ENCODE measurements around the gene DGKB.

- TF ChIP-seq SNAI2 (CRISPR knock-in tag; IDR thresholded peaks at IDR 0.05) = no peak
- TF ChIP-seq, protein P1, sequence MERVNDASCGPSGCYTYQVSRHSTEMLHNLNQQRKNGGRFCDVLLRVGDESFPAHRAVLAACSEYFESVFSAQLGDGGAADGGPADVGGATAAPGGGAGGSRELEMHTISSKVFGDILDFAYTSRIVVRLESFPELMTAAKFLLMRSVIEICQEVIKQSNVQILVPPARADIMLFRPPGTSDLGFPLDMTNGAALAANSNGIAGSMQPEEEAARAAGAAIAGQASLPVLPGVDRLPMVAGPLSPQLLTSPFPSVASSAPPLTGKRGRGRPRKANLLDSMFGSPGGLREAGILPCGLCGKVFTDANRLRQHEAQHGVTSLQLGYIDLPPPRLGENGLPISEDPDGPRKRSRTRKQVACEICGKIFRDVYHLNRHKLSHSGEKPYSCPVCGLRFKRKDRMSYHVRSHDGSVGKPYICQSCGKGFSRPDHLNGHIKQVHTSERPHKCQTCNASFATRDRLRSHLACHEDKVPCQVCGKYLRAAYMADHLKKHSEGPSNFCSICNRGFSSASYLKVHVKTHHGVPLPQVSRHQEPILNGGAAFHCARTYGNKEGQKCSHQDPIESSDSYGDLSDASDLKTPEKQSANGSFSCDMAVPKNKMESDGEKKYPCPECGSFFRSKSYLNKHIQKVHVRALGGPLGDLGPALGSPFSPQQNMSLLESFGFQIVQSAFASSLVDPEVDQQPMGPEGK (CRISPR knock-in tag; IDR thresholded peaks at IDR 0.05; ENCODE audit: borderline replicate concordance) = no peak
- no peak for TF ChIP-seq ZFP3 (CRISPR knock-in tag; IDR thresholded peaks at IDR 0.05)
- no peak for TF ChIP-seq POU6F1 (CRISPR knock-in tag; IDR thresholded peaks at IDR 0.05; ENCODE audit: borderline replicate concordance, low read depth)
- no peak for TF ChIP-seq CREB5 (CRISPR knock-in tag; IDR thresholded peaks at IDR 0.05; ENCODE audit: low read depth)
- TF ChIP-seq ISL1 (CRISPR knock-in tag; IDR thresholded peaks at IDR 0.05) = no peak
- no peak for TF ChIP-seq PPARA (CRISPR knock-in tag; IDR thresholded peaks at IDR 0.05; ENCODE audit: borderline replicate concordance)
- TF ChIP-seq ESRRG (CRISPR knock-in tag; IDR thresholded peaks at IDR 0.05) = no peak
- no peak for TF ChIP-seq ARNTL (CRISPR knock-in tag; IDR thresholded peaks at IDR 0.05; ENCODE audit: borderline replicate concordance, low read depth)
- TF ChIP-seq RARB (CRISPR knock-in tag; IDR thresholded peaks at IDR 0.05) = no peak
- TF ChIP-seq ZFP30 (CRISPR knock-in tag; IDR thresholded peaks at IDR 0.05) = no peak
Measured at GRCh38 chr7:14207711-14208110, 694.8 kb downstream of the DGKB start.

All from SK-N-SH treated with all-trans-retinoic acid at 6 μM for 48 hours (cell line).